ENCODE measurements around the gene VPS39.

Gene VPS39

DNA sequence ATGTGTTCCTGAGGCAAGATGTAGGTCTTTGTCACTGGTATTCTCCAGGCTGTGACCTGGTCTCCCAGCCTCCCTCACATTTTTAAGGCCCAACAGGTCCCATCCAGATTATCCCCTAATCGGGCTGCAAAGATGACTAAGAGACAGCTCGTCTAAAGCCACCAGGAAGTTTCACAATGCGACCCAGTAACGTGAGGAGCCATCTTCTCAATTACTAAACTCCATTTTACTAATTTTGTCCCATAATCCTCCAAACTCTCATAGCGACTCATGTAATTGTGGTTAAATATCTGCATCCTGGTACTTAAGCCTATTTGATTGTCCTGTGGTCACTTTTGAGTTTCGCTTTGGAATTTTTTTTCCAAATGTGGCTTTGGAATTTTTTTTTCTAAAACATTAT is 43.0 kb downstream of the VPS39 start:
- Histone ChIP-seq H3K4me3 (replicated peaks; ENCODE audit: low read depth, low read length) (no peak overlapping the region), H3K27me3 (replicated peaks; ENCODE audit: control insufficient read depth, insufficient read depth, low read length) (no peaks in the 10 kb centered on the region), H3K36me3 (ENCODE audit: control insufficient read depth, insufficient read depth, low read length) (peaks cover 49% of the 10 kb centered on the region)
- DNase-seq (ENCODE audit: extremely low read depth, insufficient read length): no peak
- TF ChIP-seq CTCF (IDR thresholded peaks at IDR 0.05; ENCODE audit: insufficient read depth, low read length, poor library complexity, severe bottlenecking): no peak

GRCh38 chr15:42163947-42164550 is 44.1 kb downstream of the VPS39 start:
- Histone ChIP-seq H3K4me3 (replicated peaks; ENCODE audit: low read depth, low read length) (no peak overlapping the region), H3K27me3 (replicated peaks; ENCODE audit: control insufficient read depth, insufficient read depth, low read length) (no peaks in the 10 kb centered on the region), H3K36me3 (ENCODE audit: control insufficient read depth, insufficient read depth, low read length) (peaks cover 50% of the 10 kb centered on the region)
- no peak for DNase-seq (ENCODE audit: extremely low read depth, insufficient read length)
- no peak for TF ChIP-seq CTCF (IDR thresholded peaks at IDR 0.05; ENCODE audit: insufficient read depth, low read length, poor library complexity, severe bottlenecking)

DNA sequence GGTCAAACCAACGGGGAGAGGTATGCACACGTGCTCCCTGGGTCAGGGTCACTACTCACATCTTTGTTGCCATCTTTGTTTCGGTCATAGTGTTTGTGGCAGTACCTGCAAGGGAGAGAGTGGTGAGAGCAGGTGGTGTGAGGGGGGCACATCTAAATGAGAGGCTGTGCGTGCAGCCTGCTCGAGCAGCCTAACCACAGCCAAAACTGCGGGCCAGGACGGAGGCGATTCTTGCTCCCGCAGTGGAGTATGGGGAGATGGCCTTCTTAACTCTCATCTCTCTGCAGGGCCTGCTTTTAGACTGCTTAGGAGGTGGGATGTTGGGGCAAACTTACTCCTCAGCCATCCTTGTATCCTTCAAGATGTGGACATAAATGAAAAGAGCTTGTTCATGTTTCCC is 44.8 kb downstream of the VPS39 start:
- Histone ChIP-seq H3K36me3 (ENCODE audit: control insufficient read depth, insufficient read depth, low read length) (peaks cover 52% of the 10 kb centered on the region), H3K4me3 (replicated peaks; ENCODE audit: low read depth, low read length) (no peak overlapping the region), H3K27me3 (replicated peaks; ENCODE audit: control insufficient read depth, insufficient read depth, low read length) (no peaks in the 10 kb centered on the region)
- no peak for TF ChIP-seq CTCF (IDR thresholded peaks at IDR 0.05; ENCODE audit: insufficient read depth, low read length, poor library complexity, severe bottlenecking)
- no peak for DNase-seq (ENCODE audit: extremely low read depth, insufficient read length)

- H3K36me3 ChIP-seq (ENCODE audit: control insufficient read depth, insufficient read depth, low read length): peaks cover 37% of the 10 kb centered on the region
- H3K27me3 ChIP-seq (replicated peaks; ENCODE audit: control insufficient read depth, insufficient read depth, low read length): no peaks in the 10 kb centered on the region
- no peak for TF ChIP-seq CTCF (IDR thresholded peaks at IDR 0.05; ENCODE audit: insufficient read depth, low read length, poor library complexity, severe bottlenecking)
- no peak for DNase-seq (ENCODE audit: extremely low read depth, insufficient read length)
- H3K4me3 ChIP-seq (replicated peaks; ENCODE audit: low read depth, low read length): no peak overlapping the region
Measured at GRCh38 chr15:42160136-42160535, 48.0 kb downstream of the VPS39 start.

DNA sequence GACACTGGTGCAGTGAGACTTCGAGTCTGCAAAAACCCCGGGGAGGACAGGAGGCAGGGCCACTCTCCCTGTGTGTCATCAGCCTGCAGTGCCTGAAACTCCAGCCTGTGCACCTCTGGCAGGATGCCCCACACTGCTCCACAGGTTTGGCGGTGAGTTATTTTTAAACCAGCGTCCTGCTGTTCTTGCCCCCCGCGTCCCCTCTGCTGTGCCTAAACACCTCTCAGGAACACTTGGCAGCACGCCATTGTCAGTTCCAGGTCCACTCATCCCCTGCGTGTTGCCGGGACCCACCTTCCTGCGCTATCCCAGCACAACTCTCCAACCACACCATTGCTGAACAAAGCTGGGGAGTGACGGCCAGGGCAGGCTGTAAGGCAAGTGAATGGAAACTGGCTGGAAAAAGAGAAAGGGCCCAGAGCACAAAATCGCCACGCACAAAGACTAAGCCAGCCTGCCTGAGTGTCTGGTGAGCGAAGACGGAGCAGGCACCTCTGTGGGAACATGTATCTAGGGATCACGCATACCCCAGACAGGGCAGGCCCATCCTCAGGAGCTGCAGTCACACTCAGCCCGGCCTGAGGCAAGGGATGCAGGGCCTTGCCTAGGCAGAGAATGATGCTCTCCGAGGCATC is 48.6 kb downstream of the VPS39 start:
- no peak for TF ChIP-seq CTCF (IDR thresholded peaks at IDR 0.05; ENCODE audit: insufficient read depth, low read length, poor library complexity, severe bottlenecking)
- no peak overlapping the region for H3K4me3 ChIP-seq (replicated peaks; ENCODE audit: low read depth, low read length)
- no peaks in the 10 kb centered on the region for H3K27me3 ChIP-seq (replicated peaks; ENCODE audit: control insufficient read depth, insufficient read depth, low read length)
- peaks cover 35% of the 10 kb centered on the region for H3K36me3 ChIP-seq (ENCODE audit: control insufficient read depth, insufficient read depth, low read length)
- no peak for DNase-seq (ENCODE audit: extremely low read depth, insufficient read length)
